ENCODE results near the gene OTOG. TPM values are rescaled to one million over a fixed set of nuclear protein-coding genes. Genes with fewer than 3 reads are reported as not detected.

OTOG gene
- total RNA-seq, 1 donor from 2014 or later = not detected

DNA sequence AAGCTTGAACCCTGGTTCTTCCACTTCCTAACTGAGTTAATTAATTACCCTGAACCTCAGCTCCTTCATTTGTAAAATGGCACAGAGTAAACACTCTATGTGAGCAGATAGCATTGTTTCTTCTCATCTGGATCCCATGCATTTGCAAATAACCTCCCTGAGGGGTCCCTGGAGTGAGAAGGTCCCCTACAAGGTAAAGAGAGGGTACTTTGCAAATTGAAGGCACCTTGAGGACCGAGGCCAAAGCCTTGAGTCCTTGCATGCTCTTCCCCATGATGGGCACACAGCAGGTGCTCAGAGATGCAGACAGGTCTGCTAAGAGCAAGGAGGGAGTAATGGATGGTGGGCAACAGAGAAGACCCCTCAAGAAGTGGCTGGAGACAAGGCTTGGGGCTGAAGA is 33.2 kb downstream of the OTOG start:
- DNase-seq (ENCODE audit: extremely low read depth, low read depth, low spot score) = no peak

- no peak for DNase-seq (ENCODE audit: extremely low read depth, low read depth, low spot score)
Measured at GRCh38 chr11:17581036-17581731, 34.1 kb downstream of the OTOG start.

GRCh38 chr11:17581732-17582053 is 34.6 kb downstream of the OTOG start:
- DNase-seq (ENCODE audit: extremely low read depth, low read depth, low spot score) = no peak

- DNase-seq (ENCODE audit: extremely low read depth, low read depth, low spot score) = no peak
Measured at GRCh38 chr11:17585911-17586695, 39.0 kb downstream of the OTOG start.

- DNase-seq (ENCODE audit: extremely low read depth, low read depth, low spot score) = no peak
Measured at GRCh38 chr11:17588166-17588565, 41.1 kb downstream of the OTOG start.

DNA sequence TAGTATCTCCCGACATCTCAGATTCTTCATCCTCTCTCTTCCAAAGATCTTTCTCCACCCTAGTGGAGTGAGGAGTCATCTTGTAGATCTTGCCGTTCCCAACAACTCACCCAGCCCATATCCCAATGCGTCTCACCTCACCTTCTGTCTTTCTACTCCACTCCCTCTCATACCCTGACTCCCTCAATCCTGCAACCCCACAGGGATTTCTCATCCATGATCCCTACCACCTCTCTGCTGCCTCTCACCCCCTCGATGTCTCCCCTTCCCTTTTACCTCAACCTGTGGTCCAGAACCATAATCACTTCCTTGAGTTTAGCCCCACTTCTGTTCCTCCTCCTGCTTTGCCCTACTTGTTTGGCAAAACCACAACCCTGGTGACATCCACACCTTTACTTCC is 41.7 kb downstream of the OTOG start:
- DNase-seq (ENCODE audit: extremely low read depth, low read depth, low spot score) = no peak

DNA sequence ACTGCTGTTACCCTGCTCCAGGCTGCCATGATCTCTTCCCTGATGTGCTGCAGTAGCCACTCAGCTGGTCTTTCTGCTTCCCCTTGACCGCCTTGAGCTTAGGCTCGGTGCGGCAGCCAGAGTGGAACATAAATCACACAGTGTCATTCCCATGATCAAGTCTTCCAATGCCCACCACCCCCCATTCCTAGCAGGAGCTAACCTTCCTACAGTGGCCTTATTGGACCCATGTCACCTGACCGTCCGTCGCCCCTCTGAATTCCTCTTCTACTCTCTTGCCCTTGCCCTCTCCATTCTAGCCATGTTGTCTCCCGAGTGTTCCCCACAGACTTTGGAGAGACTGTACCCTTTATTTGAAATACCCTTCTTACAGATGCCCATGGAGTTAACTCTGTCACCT is 43.4 kb downstream of the OTOG start:
- DNase-seq (ENCODE audit: extremely low read depth, low read depth, low spot score) = no peak

DNA sequence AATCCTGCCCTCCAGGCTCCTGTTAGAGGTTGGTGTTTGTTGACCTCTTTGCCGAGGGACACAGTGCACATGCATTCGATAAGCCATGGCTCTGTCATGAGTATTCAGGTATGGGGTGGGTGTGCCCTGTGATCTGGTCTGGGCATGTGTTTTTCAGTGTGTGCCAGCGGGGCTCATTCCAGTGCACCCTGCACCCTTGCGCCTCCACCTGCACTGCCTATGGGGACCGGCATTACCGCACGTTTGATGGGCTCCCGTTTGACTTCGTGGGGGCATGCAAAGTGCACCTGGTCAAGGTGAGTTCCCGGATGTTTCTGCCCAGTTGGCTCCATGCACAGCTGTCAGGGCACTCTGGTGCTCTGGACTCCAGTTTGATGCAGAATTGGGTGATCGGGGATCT is 44.2 kb downstream of the OTOG start:
- no peak for DNase-seq (ENCODE audit: extremely low read depth, low read depth, low spot score)

DNA sequence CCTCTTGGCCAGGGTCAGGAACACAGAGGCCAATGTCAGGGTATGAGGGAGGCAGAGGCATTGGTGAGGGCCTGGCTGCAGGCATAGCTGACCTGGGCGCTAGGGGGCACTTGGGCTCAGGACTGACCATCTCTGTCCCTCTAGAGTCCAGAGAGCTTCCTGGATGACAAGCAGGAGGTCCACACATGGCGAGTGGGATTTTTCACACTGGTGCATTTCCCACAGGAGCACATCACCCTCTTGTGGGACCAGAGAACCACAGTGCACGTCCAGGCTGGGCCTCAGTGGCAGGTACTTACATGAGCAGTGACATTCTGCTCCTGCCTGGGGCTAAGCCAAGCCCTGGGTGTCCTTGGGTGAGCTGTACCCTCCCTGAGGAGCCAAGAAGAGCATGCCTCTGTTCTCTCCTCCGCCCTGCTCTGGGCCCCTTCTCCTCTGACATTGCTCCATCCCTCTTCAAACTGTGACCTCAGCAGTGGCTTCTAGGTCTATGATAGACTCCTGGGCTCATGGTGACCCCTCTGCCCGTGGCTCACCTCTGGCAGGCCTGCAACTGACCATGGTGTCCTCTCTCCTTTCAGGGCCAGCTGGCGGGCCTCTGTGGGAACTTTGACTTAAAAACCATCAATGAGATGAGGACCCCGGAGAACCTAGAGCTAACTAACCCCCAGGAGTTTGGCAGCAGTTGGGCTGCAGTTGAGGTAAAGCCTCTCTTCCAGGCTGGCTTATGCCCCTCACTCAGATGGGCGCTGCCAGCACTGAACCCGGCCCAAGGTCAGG is 46.6 kb downstream of the OTOG start:
- no peak for DNase-seq (ENCODE audit: extremely low read depth, low read depth, low spot score)

GRCh38 chr11:17594686-17595192 is 47.7 kb downstream of the OTOG start:
- DNase-seq (ENCODE audit: extremely low read depth, low read depth, low spot score) = no peak

- no peak for DNase-seq (ENCODE audit: extremely low read depth, low read depth, low spot score)
Measured at GRCh38 chr11:17595526-17596309, 48.7 kb downstream of the OTOG start.

DNA sequence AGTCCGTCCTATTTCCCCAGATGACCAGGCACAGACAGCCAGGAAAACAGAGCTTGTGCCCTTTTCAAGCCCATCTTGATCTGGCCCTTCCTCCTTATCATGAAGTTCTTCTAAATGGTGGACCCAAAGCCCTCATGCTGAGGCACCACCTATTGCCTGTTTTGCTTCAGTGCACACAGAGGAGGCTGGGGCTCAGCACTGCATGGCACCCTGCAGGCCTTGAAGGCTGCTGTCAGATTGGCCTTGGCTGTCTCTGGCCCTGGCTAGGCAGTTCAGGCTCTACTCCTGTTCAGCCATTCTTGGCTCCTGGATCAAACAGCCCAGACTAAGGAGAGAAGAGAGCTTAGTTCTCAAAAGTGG is 49.2 kb downstream of the OTOG start:
- no peak for DNase-seq (ENCODE audit: extremely low read depth, low read depth, low spot score)

GRCh38 chr11:17596711-17597110 is 49.7 kb downstream of the OTOG start:
- no peak for DNase-seq (ENCODE audit: extremely low read depth, low read depth, low spot score)

- DNase-seq (ENCODE audit: extremely low read depth, low read depth, low spot score) = no peak
Measured at GRCh38 chr11:17597770-17598169, 50.7 kb downstream of the OTOG start.

DNA sequence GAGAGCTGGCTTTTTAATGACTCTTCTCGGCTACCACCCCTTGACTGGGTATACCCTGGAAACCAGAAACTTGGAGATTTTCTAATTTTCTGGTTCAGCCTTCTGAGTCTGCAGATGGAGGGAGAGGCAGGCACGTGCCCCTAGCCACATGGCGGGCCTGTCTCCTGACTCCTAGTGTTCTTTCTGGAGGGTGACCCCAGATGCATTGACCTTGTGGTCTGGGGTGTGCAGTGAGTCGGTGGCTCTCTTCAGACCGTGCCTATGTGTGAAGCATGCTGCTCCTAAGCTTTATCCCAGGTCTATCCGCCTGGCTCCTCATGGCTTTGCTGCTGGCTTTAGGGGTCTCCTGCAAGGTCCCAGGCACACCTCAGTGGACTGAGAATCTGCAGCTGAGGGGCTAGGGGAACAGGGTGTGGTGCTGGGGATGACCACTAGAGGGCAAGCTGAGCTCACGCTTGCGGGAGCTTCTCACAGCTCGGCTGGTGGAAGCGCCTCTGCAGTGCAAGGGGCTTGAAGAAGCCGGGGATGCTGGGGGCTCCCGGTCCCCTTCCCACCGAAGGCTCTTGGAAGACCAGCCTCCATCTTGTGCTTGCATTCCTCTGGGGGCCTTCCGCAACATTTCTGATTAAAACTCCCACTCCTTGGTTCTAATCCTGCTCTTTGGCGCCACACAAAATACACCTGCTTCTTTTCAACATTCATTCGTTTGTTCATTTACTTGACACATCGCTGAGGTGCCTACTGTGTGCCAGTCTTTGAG is 51.8 kb downstream of the OTOG start:
- peak; percentile 27 for DNase-seq (ENCODE audit: extremely low read depth, low read depth, low spot score)

- no peak for DNase-seq (ENCODE audit: extremely low read depth, low read depth, low spot score)
Measured at GRCh38 chr11:17599460-17599925, 52.4 kb downstream of the OTOG start.

GRCh38 chr11:17600316-17601255 is 53.5 kb downstream of the OTOG start:
- no peak for DNase-seq (ENCODE audit: extremely low read depth, low read depth, low spot score)

DNA sequence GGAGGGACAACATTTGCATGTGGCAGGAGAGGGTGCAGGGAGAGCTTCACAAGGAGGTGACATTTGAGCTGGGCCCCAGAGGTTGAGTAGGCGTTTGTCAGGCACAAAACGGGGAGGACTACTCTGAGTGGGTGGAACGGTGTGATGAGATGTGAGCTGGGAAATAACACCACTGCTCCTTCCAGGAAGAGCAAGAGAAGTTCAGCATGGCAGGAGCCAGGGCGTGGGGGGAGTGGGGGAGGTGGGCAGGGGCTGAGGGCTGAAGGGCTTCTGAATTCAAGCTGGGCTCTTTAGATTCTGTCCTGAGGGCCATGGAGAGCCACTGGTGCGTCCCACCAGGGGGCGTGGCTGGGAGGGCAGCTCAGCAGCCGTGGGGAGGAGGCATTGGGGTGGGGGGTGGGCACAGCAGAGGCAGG is 54.2 kb downstream of the OTOG start:
- no peak for DNase-seq (ENCODE audit: extremely low read depth, low read depth, low spot score)

GRCh38 chr11:17601676-17602075 is 54.6 kb downstream of the OTOG start:
- DNase-seq (ENCODE audit: extremely low read depth, low read depth, low spot score) = no peak

Data from glomerular endothelial cell (primary cell).